Measurements from ENCODE around the gene QRFP.
"Not testable (repeated sequence)": the region's sequence is repeated elsewhere in the genome, so short reads cannot be mapped to it uniquely, and the experiment has no call there.

Gene QRFP

GRCh38 chr9:130917168-130917960, 20.8 kb upstream of the QRFP start:
- peaks cover 4 to 7% of the 10 kb centered on the region in 2 donors for H3K27me3 ChIP-seq (ENCODE audit: control insufficient read depth in 1 of 2, insufficient read depth in 2 of 2, low read length in 2 of 2)
- H3K36me3 ChIP-seq (ENCODE audit: control insufficient read depth in 2 of 2, insufficient read depth in 2 of 2, low read length in 2 of 2) = no peaks in the 10 kb centered on the region
- H3K4me1 ChIP-seq (ENCODE audit: control insufficient read depth, insufficient read depth, low read length) = peaks cover 6% of the 10 kb centered on the region
- no peak overlapping the region for H3K27ac ChIP-seq (ENCODE audit: low read length)
- H3K9ac ChIP-seq (ENCODE audit: low read length in 2 of 2) = no peak overlapping the region
- no peak overlapping the region for H3K4me3 ChIP-seq (ENCODE audit: low read length in 2 of 2)
- H3K9me3 ChIP-seq (ENCODE audit: control insufficient read depth in 2 of 2, low read length in 2 of 2) = no peaks in the 10 kb centered on the region

GRCh38 chr9:130915096-130915447, 18.5 kb upstream of the QRFP start:
- Histone ChIP-seq H3K4me1 (ENCODE audit: control insufficient read depth, insufficient read depth, low read length) (peaks cover 6% of the 10 kb centered on the region), H3K27me3 (ENCODE audit: control insufficient read depth in 1 of 2, insufficient read depth in 2 of 2, low read length in 2 of 2) (peaks cover 0 to 5% of the 10 kb centered on the region in 2 donors), H3K27ac (ENCODE audit: low read length) (no peak overlapping the region), H3K9ac (ENCODE audit: low read length in 2 of 2) (no peak overlapping the region), H3K36me3 (ENCODE audit: control insufficient read depth in 2 of 2, insufficient read depth in 2 of 2, low read length in 2 of 2) (no peaks in the 10 kb centered on the region), H3K9me3 (ENCODE audit: control insufficient read depth in 2 of 2, low read length in 2 of 2) (no peaks in the 10 kb centered on the region), H3K4me3 (ENCODE audit: low read length in 2 of 2) (no peak overlapping the region)

GRCh38 chr9:130914417-130915095, 17.9 kb upstream of the QRFP start:
- Histone ChIP-seq H3K36me3 (ENCODE audit: control insufficient read depth in 2 of 2, insufficient read depth in 2 of 2, low read length in 2 of 2) (no peaks in the 10 kb centered on the region), H3K9me3 (ENCODE audit: control insufficient read depth in 2 of 2, low read length in 2 of 2) (no peaks in the 10 kb centered on the region), H3K27me3 (ENCODE audit: control insufficient read depth in 1 of 2, insufficient read depth in 2 of 2, low read length in 2 of 2) (peaks cover 0 to 5% of the 10 kb centered on the region in 2 donors), H3K4me3 (ENCODE audit: low read length in 2 of 2) (no peak overlapping the region), H3K9ac (ENCODE audit: low read length in 2 of 2) (no peak overlapping the region), H3K4me1 (ENCODE audit: control insufficient read depth, insufficient read depth, low read length) (peaks cover 6% of the 10 kb centered on the region), H3K27ac (ENCODE audit: low read length) (no peak overlapping the region)

GRCh38 chr9:130913599-130914416, 17.2 kb upstream of the QRFP start:
- Histone ChIP-seq H3K9me3 (ENCODE audit: control insufficient read depth in 2 of 2, low read length in 2 of 2) (no peaks in the 10 kb centered on the region), H3K36me3 (ENCODE audit: control insufficient read depth in 2 of 2, insufficient read depth in 2 of 2, low read length in 2 of 2) (no peaks in the 10 kb centered on the region), H3K27me3 (ENCODE audit: control insufficient read depth in 1 of 2, insufficient read depth in 2 of 2, low read length in 2 of 2) (peaks cover 0 to 5% of the 10 kb centered on the region in 2 donors), H3K27ac (ENCODE audit: low read length) (no peak overlapping the region), H3K4me3 (ENCODE audit: low read length in 2 of 2) (peak overlapping the region in 1 of 2 donors; percentile 47), H3K9ac (ENCODE audit: low read length in 2 of 2) (no peak overlapping the region), H3K4me1 (ENCODE audit: control insufficient read depth, insufficient read depth, low read length) (peaks cover 3% of the 10 kb centered on the region)

GRCh38 chr9:130912932-130913598, 16.5 kb upstream of the QRFP start:
- H3K4me1 ChIP-seq (ENCODE audit: control insufficient read depth, insufficient read depth, low read length) = peaks cover 3% of the 10 kb centered on the region
- H3K9ac ChIP-seq (ENCODE audit: low read length in 2 of 2) = no peak overlapping the region
- no peak overlapping the region for H3K27ac ChIP-seq (ENCODE audit: low read length)
- H3K4me3 ChIP-seq (ENCODE audit: low read length in 2 of 2) = peak overlapping the region in 1 of 2 donors; percentile 47
- peaks cover 0 to 3% of the 10 kb centered on the region in 2 donors for H3K27me3 ChIP-seq (ENCODE audit: control insufficient read depth in 1 of 2, insufficient read depth in 2 of 2, low read length in 2 of 2)
- H3K9me3 ChIP-seq (ENCODE audit: control insufficient read depth in 2 of 2, low read length in 2 of 2) = no peaks in the 10 kb centered on the region
- H3K36me3 ChIP-seq (ENCODE audit: control insufficient read depth in 2 of 2, insufficient read depth in 2 of 2, low read length in 2 of 2) = no peaks in the 10 kb centered on the region

GRCh38 chr9:130911254-130912049, 14.8 kb upstream of the QRFP start:
- no peaks in the 10 kb centered on the region for H3K36me3 ChIP-seq (ENCODE audit: control insufficient read depth in 2 of 2, insufficient read depth in 2 of 2, low read length in 2 of 2)
- peaks cover 0 to 1% of the 10 kb centered on the region in 2 donors for H3K27me3 ChIP-seq (ENCODE audit: control insufficient read depth in 1 of 2, insufficient read depth in 2 of 2, low read length in 2 of 2)
- H3K9ac ChIP-seq (ENCODE audit: low read length in 2 of 2) = no peak overlapping the region
- H3K4me3 ChIP-seq (ENCODE audit: low read length in 2 of 2) = no peak overlapping the region
- peaks cover 3% of the 10 kb centered on the region for H3K4me1 ChIP-seq (ENCODE audit: control insufficient read depth, insufficient read depth, low read length)
- H3K9me3 ChIP-seq (ENCODE audit: control insufficient read depth in 2 of 2, low read length in 2 of 2) = no peaks in the 10 kb centered on the region
- no peak overlapping the region for H3K27ac ChIP-seq (ENCODE audit: low read length)

- H3K4me1 ChIP-seq (ENCODE audit: control insufficient read depth, insufficient read depth, low read length); H3K9me3 ChIP-seq (ENCODE audit: control insufficient read depth in 2 of 2, low read length in 2 of 2); H3K4me3 ChIP-seq (ENCODE audit: low read length in 2 of 2); H3K27ac ChIP-seq (ENCODE audit: low read length); H3K9ac ChIP-seq (ENCODE audit: low read length in 2 of 2); H3K36me3 ChIP-seq (ENCODE audit: control insufficient read depth in 2 of 2, insufficient read depth in 2 of 2, low read length in 2 of 2); H3K27me3 ChIP-seq (ENCODE audit: control insufficient read depth in 1 of 2, insufficient read depth in 2 of 2, low read length in 2 of 2): not testable (repeated sequence)
Observed at GRCh38 chr9:130910670-130911069, 14.1 kb upstream of the QRFP start.

- not testable (repeated sequence) for H3K4me1 ChIP-seq (ENCODE audit: control insufficient read depth, insufficient read depth, low read length); H3K9ac ChIP-seq (ENCODE audit: low read length in 2 of 2); H3K36me3 ChIP-seq (ENCODE audit: control insufficient read depth in 2 of 2, insufficient read depth in 2 of 2, low read length in 2 of 2); H3K4me3 ChIP-seq (ENCODE audit: low read length in 2 of 2); H3K9me3 ChIP-seq (ENCODE audit: control insufficient read depth in 2 of 2, low read length in 2 of 2); H3K27me3 ChIP-seq (ENCODE audit: control insufficient read depth in 1 of 2, insufficient read depth in 2 of 2, low read length in 2 of 2); H3K27ac ChIP-seq (ENCODE audit: low read length)
Observed at GRCh38 chr9:130910041-130910440, 13.4 kb upstream of the QRFP start.

- no peak overlapping the region for H3K9ac ChIP-seq (ENCODE audit: low read length in 2 of 2)
- H3K4me1 ChIP-seq (ENCODE audit: control insufficient read depth, insufficient read depth, low read length) = peaks cover 3% of the 10 kb centered on the region
- peaks cover 2 to 10% of the 10 kb centered on the region in 2 donors for H3K27me3 ChIP-seq (ENCODE audit: control insufficient read depth in 1 of 2, insufficient read depth in 2 of 2, low read length in 2 of 2)
- H3K36me3 ChIP-seq (ENCODE audit: control insufficient read depth in 2 of 2, insufficient read depth in 2 of 2, low read length in 2 of 2) = no peaks in the 10 kb centered on the region
- no peaks in the 10 kb centered on the region for H3K9me3 ChIP-seq (ENCODE audit: control insufficient read depth in 2 of 2, low read length in 2 of 2)
- no peak overlapping the region for H3K4me3 ChIP-seq (ENCODE audit: low read length in 2 of 2)
- no peak overlapping the region for H3K27ac ChIP-seq (ENCODE audit: low read length)
Observed at GRCh38 chr9:130908878-130909355, 12.3 kb upstream of the QRFP start.
